ENCODE results near the gene HDAC11.

HDAC11 gene

DNA sequence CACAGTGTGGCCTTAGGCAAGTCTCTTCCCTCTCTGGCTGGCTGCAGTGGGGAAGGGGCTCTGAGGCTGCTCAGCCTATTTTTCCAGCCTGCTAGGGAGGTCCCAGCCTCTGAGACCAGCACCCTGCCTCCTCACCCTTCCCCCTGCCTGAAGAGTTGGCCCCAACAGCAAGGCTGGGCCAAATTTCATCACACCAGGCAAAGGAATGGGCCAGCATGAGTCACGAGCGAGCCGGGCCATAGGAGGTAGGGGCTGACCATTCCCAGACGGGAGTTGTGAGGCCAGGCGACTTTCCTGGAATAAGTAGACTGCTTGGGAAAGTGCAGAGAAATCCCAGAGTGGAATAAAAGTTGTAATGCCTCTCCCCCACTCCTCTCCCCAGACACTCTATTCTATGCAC is 63.1 kb downstream of the HDAC11 start:
- DNase-seq (ENCODE audit: low read depth): no peak

DNA sequence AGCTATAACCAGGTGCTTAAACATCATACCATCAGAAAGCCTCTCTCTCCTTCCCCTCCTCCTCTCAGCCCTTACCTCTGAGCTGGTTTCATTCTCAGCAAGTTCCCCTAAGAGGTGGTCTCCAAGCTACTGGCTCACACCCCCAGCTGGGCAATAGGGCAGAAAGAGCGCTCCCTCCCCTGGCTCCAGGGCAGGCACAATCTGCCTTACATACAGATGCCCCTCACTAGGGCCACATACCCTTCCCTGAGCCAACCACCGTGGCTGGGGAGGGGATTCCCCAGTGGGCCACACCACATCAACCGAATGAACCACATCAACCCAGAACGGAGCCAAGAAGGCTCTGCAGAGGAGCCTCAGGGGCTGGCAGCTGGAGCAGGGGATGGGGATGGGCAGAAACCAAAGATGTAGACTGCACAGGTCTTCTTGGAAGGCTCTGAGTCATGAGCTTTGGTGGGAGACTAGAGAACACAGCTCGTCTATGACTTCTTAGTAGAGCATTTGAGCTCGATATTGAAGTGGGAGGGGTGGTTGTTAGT is 64.3 kb downstream of the HDAC11 start:
- DNase-seq (ENCODE audit: low read depth): no peak

GRCh38 chr3:13544951-13545651 is 65.0 kb downstream of the HDAC11 start:
- DNase-seq (ENCODE audit: low read depth): no peak

- no peak for DNase-seq (ENCODE audit: low read depth)
These were observed 65.9 kb downstream of the HDAC11 start for GRCh38 chr3:13545952-13546454.

DNA sequence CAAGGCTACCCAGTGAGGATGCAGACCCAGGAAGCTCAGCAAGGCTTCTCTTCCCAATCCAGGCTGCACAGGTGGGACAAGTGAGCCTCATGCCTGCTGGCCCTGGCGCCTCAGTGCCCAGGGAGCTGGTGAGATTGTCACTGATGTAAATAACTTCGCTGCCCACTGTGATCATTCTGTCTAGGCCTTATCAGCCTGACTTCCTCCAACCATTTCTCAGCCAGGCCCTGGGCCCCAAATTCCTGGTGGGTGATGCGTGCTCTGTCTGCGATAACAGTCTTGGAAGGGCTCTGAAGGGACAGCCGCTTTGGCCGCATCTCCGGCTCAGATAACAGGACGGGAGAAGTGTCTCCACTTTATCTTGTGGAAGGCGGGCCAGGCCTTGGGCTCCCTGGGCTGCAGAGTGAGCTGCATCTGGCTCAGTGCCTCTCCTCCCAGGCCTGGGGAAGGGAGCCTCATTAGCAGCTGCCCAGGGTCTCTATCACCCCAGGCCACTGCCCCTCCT is 66.6 kb downstream of the HDAC11 start:
- no peak for DNase-seq (ENCODE audit: low read depth)

- no peak for DNase-seq (ENCODE audit: low read depth)
These were observed 67.7 kb downstream of the HDAC11 start for GRCh38 chr3:13547591-13548371.

DNA sequence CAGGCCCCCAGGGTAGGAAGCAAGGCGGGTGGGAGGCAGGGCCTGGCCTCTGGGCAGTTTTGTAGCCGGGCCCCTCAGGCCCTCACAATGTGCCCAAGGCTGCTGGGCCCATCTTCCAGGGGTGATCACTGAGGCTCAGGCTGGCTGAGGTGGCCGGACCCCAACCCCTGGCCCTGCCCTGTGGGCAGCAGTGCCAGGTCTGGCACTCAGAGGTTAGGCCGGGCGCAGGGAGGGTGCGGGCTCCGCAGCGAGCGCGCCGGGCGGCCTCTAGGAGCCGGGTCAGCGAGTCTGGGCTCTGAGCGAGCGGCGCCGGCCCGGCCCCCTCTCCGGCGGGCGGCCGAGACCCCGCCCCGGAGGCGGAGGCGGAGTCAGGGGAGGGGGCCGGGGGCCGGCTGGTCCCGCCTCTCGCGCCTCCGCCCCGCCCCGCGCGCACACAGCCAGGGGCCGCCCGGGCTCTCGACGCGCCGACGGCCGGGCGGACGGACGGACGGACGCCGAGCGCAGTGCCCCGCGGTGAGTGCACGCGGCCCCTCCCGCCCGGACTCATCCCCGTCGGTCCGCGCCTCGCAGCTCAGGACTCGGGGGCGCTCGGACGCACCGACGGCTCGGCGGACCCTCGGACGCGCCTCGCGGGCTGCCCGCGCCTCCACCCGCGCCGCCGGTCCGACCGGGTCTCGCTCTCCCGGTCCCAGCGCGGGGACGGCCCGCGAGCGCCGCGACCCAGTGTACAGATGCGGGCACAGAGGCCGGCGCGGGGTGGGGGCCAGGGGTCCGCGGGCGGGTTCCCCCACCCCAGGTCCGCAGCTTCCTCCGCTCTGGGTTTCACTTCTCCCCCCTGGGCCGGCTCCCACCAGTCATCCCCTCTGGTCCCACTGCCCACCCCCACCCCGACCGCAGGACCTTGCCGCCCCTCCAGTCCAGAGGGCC is 68.9 kb downstream of the HDAC11 start, which contains the start of gene FBLN2:
FBLN2 (plus strand) TSS at position 430 of the 927 bp plus-strand sequence. CDS start 21,231 bp downstream, outside the sequence.
- no peak for DNase-seq (ENCODE audit: low read depth)

DNA sequence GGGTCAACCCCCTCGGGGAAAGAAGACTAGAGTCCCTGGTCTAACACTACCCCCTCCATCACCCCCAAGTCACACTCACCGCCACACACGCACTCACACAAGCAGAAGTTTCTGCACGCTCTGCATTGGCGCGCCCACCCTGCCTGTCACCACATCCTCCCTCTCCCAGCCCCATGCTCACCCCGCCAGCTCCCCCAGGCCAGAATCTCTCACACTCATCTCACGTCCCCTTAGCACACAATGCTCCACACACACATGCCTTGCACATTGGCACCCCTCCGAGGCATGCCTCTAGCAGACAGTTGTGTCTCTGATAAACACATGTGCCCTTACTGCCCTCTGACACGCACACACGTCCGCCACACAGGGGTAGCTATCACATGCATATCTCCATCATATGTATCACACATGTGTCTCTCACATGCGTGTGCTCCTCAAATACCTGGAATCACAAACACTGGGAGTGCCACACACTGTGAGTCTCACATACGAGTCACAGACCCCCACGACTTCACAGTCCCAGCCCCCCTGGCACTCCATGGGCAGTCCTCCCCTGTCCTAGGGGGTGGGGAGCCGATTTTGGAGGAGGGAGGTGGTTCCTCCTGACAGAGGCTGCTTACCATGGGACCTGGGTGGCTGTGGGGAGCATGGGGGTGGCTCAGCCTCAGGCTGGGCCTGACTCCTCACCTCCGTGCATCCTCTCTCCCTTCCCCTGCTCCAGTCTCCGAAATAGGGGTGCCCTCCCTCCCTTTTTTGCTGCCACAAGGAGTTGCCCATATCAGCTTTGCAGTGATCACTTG is 69.7 kb downstream of the HDAC11 start:
- no peak for DNase-seq (ENCODE audit: low read depth)

DNA sequence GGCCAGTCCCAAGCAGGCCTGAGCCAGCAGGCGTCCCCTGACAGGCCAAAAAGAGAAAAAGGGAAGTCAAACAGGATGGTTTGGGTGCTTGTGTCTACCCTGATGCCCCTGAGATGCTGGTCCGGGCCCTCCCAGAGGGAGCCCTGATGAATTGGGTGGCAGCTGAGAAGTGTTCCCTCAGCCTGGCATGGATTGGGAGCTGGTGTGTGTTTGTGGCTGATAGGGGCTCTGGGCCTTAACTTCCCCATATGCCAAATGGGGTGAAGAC is 70.3 kb downstream of the HDAC11 start:
- DNase-seq (ENCODE audit: low read depth): no peak

DNA sequence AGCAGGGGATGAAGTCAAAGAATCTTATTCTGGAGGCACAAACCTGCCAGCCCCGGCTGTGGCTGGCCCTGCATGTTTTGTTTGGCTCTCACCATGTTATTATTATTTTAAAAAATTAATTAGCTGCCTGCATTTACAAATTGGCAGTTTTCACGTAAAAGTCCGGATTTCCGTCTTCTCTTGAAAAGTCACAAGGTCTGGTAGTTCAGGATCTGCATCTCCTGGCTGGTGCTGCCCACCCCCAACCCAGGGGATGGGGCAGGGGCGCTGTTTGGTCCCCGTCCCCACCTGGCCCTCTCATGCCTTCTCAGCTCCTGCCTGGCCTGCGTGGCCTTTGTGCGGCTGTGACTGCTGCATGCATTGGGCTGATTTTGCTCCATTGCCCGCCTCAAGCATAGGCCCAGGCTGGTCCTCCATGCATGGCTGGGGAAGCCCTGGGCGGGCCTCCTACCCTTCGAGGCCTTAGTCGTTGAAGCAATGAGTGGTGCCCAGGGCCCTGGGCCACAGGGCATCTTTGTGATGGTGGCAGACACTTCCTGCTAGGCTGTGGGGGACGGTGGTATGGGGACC is 70.8 kb downstream of the HDAC11 start:
- no peak for DNase-seq (ENCODE audit: low read depth)

DNA sequence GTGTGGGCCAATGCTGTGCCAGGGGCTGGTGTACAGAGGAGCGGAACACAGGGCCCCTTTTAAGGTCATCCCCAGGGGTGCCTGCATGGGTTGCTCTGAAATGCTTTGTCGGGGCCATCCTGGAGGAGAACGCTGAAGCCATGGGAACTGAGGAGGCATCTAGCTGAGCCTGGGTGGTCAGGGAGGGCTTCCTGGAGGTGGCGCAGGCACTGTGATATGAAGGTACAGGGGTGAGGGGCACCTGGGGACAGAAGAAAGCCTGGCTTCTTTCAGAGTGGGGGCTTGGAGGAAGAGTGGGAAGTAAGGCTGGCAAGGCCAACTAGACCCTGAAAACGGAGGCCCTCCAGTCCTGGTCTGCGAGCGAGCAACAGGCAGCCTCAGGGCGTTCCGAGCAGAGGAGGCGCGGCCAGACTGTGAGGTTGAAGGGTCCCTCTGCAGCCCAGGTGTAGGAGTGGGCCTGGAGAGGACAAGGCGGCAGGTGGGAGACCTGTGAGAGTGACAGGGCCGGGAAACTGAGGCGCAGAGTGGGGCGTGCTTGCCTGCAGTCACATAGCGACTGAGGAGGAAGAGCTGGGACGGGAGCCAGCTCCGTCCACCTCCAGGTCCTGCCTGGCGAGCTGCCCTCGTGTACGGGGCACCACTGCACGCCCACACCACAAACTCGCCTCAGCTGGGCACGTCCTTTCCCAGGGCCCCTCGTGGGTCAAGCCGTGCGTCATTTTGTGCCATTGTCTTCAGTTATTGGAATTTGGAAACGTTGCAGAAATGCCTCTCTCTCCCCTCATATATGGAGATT is 72.9 kb downstream of the HDAC11 start:
- no peak for DNase-seq (ENCODE audit: low read depth)

DNA sequence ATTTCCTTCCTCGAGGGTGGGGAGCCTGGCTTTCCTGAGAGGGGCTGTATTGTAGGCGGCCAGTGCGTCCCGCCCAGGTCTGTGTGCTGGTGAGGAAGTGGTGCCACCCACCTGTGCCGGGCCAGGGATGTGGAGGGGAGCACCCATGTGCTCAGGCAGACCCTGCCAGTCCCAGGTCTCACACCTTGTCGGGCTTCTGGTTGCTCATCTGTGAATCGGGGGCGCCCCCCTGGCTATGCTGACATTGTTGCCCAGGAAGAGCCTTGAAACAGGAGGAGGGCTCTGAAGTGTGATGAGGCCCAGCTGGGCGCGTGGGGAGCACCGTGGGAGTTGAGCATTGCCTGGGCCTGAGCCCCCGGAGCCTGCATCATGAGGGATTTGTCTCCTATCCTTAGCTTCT is 73.6 kb downstream of the HDAC11 start:
- DNase-seq (ENCODE audit: low read depth): no peak

- no peak for DNase-seq (ENCODE audit: low read depth)
These were observed 75.6 kb downstream of the HDAC11 start for GRCh38 chr3:13555753-13556152.

Measured in activated T-helper 1 cell treated with Interleukin-2 at 50 U/mL for 16 hours (primary cell).